Gastrocnemius medialis (tissue), 4 donors: ENCODE measurements around the gene YKT6.

Experiments used
- CTCF ChIP-seq, 5 experiments: fragments of 450-650 bp in 3 of 5; fragments of 200-600 bp in 2 of 5; sonication (generic) in 2 of 5; IDR thresholded peaks in 4 of 5; conservative IDR thresholded peaks in 1 of 5; 1 replicate in 4 of 5; 2 replicates in 1 of 5; pipeline ENCODE4 v1.5.1; 2016 to 2019; ENCODE audit warnings: antibody characterized with exemption in 5 of 5, mild to moderate bottlenecking in 3 of 5, moderate library complexity in 3 of 5
- POLR2A ChIP-seq, 2 donors: fragments of 450-650 bp; IDR thresholded peaks; one replicate each; pipeline ENCODE4 v1.6.1; 2017; ENCODE audit warnings: antibody characterized with exemption in 2 of 2, mild to moderate bottlenecking in 2 of 2, moderate library complexity in 2 of 2

- TF ChIP-seq CTCF (IDR thresholded peaks at IDR 0.05 in 4 of 5, conservative IDR thresholded peaks at IDR 0.05 in 1 of 5), result no peak
- no peak for TF ChIP-seq POLR2A (IDR thresholded peaks at IDR 0.05)
These were observed 15.0 kb upstream of the YKT6 start for GRCh38 chr7:44185729-44186128.
